Left colon (tissue), 2 donors: Measurements from ENCODE around the gene FBXO8. TPM values are rescaled to one million over a fixed set of nuclear protein-coding genes. Genes with fewer than 3 reads are reported as not detected.

Source experiments
- ATAC-seq: fragments of 200-7000 bp; cut with Tn5 transposase; one replicate; pipeline ENCODE4 v1.9.1; 2020; ENCODE audit warnings: mild to moderate bottlenecking, moderate library complexity
- DNase-seq, 2 donors: peaks; one replicate each; pipeline ENCODE4 v3.0.0-alpha.2; 2020
- intact Hi-C, 2 donors: fragments of 100-400 bp; cut with DNase I in 1 of 2; cut with micrococcal nuclease in 1 of 2; formaldehyde crosslinking; loops; one replicate each; pipeline versions ENCODE4 v1.11.2 to v1.14.0; 2022; cut with DNase I, micrococcal nuclease
- total RNA-seq, 2 donors: library from RNA; stranded (reverse); fragmentation: NEBNext Ultra II Directional; extraction: Animal tissue kit (Norgen Biotek cat#: 25700); gene quantifications; one replicate each; pipeline ENCODE4 v1.2.1, GENCODE V29; 2021
- donor health status: DM: no; HTN: no; CAD: no.
- donor health status: DM: yes; HTN: yes; CAD: no.

The FBXO8 gene
- total RNA-seq, 2 donors from 2014 or later, result 26.2 to 33.1 TPM

DNA sequence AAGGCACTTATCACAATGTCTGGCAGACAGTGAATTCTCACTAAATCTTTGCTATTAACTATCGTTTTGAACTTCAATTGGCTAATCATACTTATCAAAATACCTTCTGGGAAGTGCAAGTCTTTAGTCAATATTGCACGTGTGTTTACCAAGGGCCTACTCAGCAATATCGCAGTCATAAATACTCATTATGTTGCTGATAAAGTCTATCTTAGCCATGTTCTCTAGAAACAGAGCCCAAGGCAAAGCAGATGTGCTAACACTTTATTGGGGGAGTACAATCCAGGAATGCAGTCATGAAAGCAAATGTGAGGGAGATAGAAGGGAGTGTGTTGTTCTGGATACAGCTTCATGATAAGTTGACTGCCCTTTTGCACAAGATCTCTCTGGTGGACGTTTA, 90.5 kb downstream of the FBXO8 start:
- no peak for ATAC-seq
- intact Hi-C loops, result no loop called here
- DNase-seq, result no peak

DNA sequence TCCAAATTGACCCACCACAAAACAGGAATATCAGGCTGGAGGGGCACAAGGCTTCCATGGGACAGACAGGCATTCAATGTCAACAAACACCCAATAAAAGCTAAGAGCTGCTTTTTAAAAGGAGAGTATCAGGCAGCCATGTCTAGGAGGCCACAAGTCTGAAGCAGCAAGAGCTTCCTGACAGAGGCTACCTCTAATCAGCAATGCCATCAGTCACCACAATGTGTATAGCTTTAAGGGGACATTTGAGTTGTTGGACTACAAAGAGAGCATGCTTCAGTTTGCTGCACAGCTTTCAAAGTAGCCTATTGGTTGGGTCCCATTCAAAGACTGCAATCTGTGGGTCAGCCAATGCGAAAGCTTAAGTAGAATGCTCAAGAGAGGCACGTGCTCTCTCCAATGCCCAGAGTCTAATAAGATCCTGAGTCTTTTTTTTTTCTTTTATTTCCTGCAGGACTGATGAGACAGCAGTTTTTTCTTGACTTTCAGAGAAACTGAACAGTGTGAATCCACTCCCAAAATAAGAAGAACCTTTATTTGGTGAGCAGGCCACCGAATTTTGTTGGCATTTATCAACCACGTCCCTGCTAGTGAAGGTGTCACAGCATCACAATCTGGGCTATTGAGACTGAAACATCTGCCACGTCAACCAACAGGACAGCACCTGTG, 92.5 kb downstream of the FBXO8 start:
- DNase-seq (no peak), ATAC-seq (no peak)
- intact Hi-C loops, result no loop called here

DNA sequence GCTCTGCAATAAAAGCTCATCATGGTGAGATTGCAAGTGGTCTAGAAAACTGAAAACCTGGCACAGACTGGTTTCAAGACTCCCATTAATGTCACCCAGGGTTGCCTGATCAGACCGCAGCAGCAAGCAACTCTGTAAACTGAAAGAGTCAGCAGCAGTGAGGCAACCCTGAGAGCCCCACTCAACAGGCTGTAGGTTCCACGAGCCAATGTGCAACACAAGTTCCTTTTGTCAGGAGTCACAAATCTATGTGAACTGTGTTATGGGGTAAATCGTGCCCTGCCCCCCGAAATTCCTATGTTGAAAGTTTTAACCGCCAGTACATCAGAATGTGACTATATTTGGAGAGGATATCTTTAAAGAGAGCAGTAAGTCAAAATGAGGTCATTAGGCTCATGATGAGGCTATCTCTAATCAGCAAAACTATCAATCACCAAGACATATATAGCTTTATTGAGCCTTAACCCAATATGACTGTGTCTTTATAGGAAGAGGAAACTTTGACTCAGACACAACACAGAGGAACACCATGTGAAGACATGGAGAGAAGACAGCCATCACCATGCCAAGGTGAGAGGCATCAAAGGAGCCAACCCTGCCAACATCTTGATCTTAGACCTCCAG, 94.0 kb downstream of the FBXO8 start:
- ATAC-seq (no peak), DNase-seq (no peak)
- intact Hi-C loops, result no loop called here

Other genes with a start within 250 kb of the FBXO8 start
- gene CEP44, start 244 bp upstream of the FBXO8 start, total RNA-seq, result 10 to 100 TPM; 10.7 to 15.5 TPM
- 100 to 1,000 TPM; 205 to 208 TPM for gene HPGD, start 238.8 kb upstream of the FBXO8 start, total RNA-seq